Testis (tissue), 3 donors: ENCODE data around the gene ING1. TPM values are rescaled to one million over a fixed set of nuclear protein-coding genes. Genes with fewer than 3 reads are reported as not detected.

ENCODE experiments used
- DNase-seq: peaks from one replicate; pipeline ENCODE4 v3.0.0-alpha.2; 2019
- H3K27ac ChIP-seq, 2 donors: fragments of 200-600 bp; sonication (generic); one replicate each; pipeline ENCODE4 v1.5.1; 2019
- H3K27me3 ChIP-seq: fragments of 200-600 bp; sonication (generic); one replicate; pipeline ENCODE4 v1.5.1; 2019
- H3K36me3 ChIP-seq: fragments of 200-600 bp; sonication (generic); one replicate; pipeline ENCODE4 v1.5.1; 2017; ENCODE audit warnings: low read depth; ENCODE audit errors: missing control alignments
- H3K4me1 ChIP-seq: fragments of 200-600 bp; sonication (generic); one replicate; pipeline ENCODE4 v1.5.1; 2019
- H3K4me3 ChIP-seq, 2 donors: fragments of 200-600 bp; sonication (generic); one replicate each; pipeline ENCODE4 v1.5.1; 2017 to 2019
- H3K9me3 ChIP-seq: fragments of 200-600 bp; sonication (generic); one replicate; pipeline ENCODE4 v1.5.1; 2017
- CTCF ChIP-seq, 3 experiments: fragments of 450-650 bp in 2 of 3; fragments of 200-600 bp in 1 of 3; sonication (generic) in 1 of 3; IDR thresholded peaks; one replicate each; pipeline ENCODE4 v1.5.1; 2016 to 2019; ENCODE audit warnings: antibody characterized with exemption in 3 of 3, mild to moderate bottlenecking in 2 of 3, moderate library complexity in 1 of 3
- POLR2A ChIP-seq: fragments of 450-650 bp; IDR thresholded peaks from one replicate; pipeline ENCODE4 v1.6.1; 2017; ENCODE audit warnings: antibody characterized with exemption, mild to moderate bottlenecking, moderate library complexity
- WGBS, 2 donors: methylation state at CpG; one replicate each; pipeline ENCODE4 v1.1.5; 2018; 5-methylcytosine and 5-hydroxymethylcytosine counted together
- intact Hi-C: fragments of 100-400 bp; cut with DNase I; formaldehyde crosslinking; loops from one replicate; pipeline ENCODE4 v1.15.1; 2023; ENCODE audit warnings: low total_unique reads
- polyA plus RNA-seq: library from polyadenylated mRNA; stranded (reverse); fragments of 350-450 nt; fragmentation: Illumina TruSeq; extraction: RNeasy Lipid Tissue Mini Kit (QIAGEN cat#74804); gene quantifications from one replicate; pipeline ENCODE4 v1.2.3, GENCODE V29; 2014; ENCODE audit warnings: low read depth, low replicate concordance; ENCODE audit not compliant: insufficient read depth
- total RNA-seq, 2 donors: library from RNA; depleted of rRNA; stranded (reverse); fragments of >200 nt; gene quantifications; one replicate each; pipeline ENCODE4 v1.2.3, GENCODE V29; 2016

Gene ING1
- total and polyA plus RNA-seq, 3 donors from 2014 or later: 42.2 to 45.5 (median 43.6) TPM

- H3K36me3 ChIP-seq: no peaks in the 10 kb centered on the region
These were observed 57.7 kb downstream of the ING1 start for GRCh38 chr13:110771194-110771593.

GRCh38 chr13:110772091-110772984 lies 58.8 kb downstream of the ING1 start:
- Histone ChIP-seq H3K4me1 (no peaks in the 10 kb centered on the region), H3K27me3 (no peaks in the 10 kb centered on the region), H3K36me3 (no peaks in the 10 kb centered on the region), H3K27ac (no peak overlapping the region), H3K9me3 (no peaks in the 10 kb centered on the region), H3K4me3 (no peak overlapping the region)
- TF ChIP-seq CTCF (IDR thresholded peaks at IDR 0.05) (no peak), POLR2A (no peak)
- intact Hi-C loops: no loop called here
- 83 to 85% methylated on average over 13 of the region's 13 CpGs for WGBS, 2 donors
- DNase-seq: no peak

More at GRCh38 chr13:110771194-110771593, 57.7 kb downstream of the ING1 start:
- WGBS, 2 donors: 61 to 73% methylated on average over 9 of the region's 9 CpGs
- DNase-seq: no peak
- Histone ChIP-seq H3K9me3 (no peaks in the 10 kb centered on the region), H3K4me3 (no peak overlapping the region), H3K27me3 (no peaks in the 10 kb centered on the region), H3K27ac (no peak overlapping the region), H3K4me1 (no peaks in the 10 kb centered on the region)
- TF ChIP-seq CTCF (IDR thresholded peaks at IDR 0.05): no peak
- no peak for TF ChIP-seq POLR2A
- intact Hi-C loops: no loop called here

Other genes starting within 250 kb of the ING1 start
- gene RAB20, start 152.0 kb upstream of the ING1 start, total RNA-seq: 10 to 100 TPM; 27.2 to 41.1 TPM
- gene RAB20, start 152.0 kb upstream of the ING1 start, polyA plus RNA-seq: 22.0 TPM
- 10 to 100 TPM; 66.4 to 75.3 TPM for gene NAXD, start 98.2 kb upstream of the ING1 start, total RNA-seq
- 63.2 TPM for gene NAXD, start 98.2 kb upstream of the ING1 start, polyA plus RNA-seq
- gene CARS2, start 7.6 kb upstream of the ING1 start, total RNA-seq: 100 to 1,000 TPM; 100 to 116 TPM
- gene CARS2, start 7.6 kb upstream of the ING1 start, polyA plus RNA-seq: 60.4 TPM
- gene ANKRD10, start 201.4 kb downstream of the ING1 start, total RNA-seq: 100 to 1,000 TPM; 132 to 180 TPM
- 65.2 TPM for gene ANKRD10, start 201.4 kb downstream of the ING1 start, polyA plus RNA-seq